Mucosa of descending colon (tissue), 3 donors: ENCODE results near the gene B3GALT5. TPM values are rescaled to one million over a fixed set of nuclear protein-coding genes. Genes with fewer than 3 reads are reported as not detected.

Source experiments
- ATAC-seq: fragments of 200-7000 bp; cut with Tn5 transposase; one replicate; pipeline ENCODE4 v1.9.1; 2020; ENCODE audit warnings: mild to moderate bottlenecking, moderate library complexity
- DNase-seq, 3 donors: peaks; one replicate each; pipeline ENCODE4 v3.0.0-alpha.2; 2020
- H3K36me3 ChIP-seq: fragments of 200-600 bp; one replicate; pipeline ENCODE4 v1.8.0; 2021; ENCODE audit warnings: low read depth, mild to moderate bottlenecking
- H3K4me1 ChIP-seq: fragments of 200-600 bp; one replicate; pipeline ENCODE4 v1.8.0; 2021; ENCODE audit warnings: low read depth, mild to moderate bottlenecking
- H3K4me3 ChIP-seq: fragments of 200-600 bp; one replicate; pipeline ENCODE4 v1.8.0; 2021; ENCODE audit warnings: mild to moderate bottlenecking
- H3K9me3 ChIP-seq: fragments of 200-600 bp; one replicate; pipeline ENCODE4 v1.8.0; 2021; ENCODE audit warnings: mild to moderate bottlenecking
- intact Hi-C, 2 donors: fragments of 100-400 bp; cut with DNase I in 1 of 2; cut with micrococcal nuclease in 1 of 2; formaldehyde crosslinking; loops; one replicate each; pipeline versions ENCODE4 v1.11.0 to v1.11.1; 2022; cut with DNase I, micrococcal nuclease
- long read RNA-seq, 2 donors: library from polyadenylated mRNA; unstranded; transcript quantifications; one replicate each; pipeline ENCODE4 v2.0.0, GENCODE V29; 2019 to 2021
- total RNA-seq, 3 donors: library from RNA; stranded (reverse); fragmentation: NEBNext Ultra II Directional in 2 of 3; extraction: Animal tissue kit (Norgen Biotek cat#: 25700) in 2 of 3; gene quantifications; one replicate each; pipeline versions ENCODE4 v1.2.1 to v1.2.4, GENCODE V29; 2021 to 2023
- TF ChIP-seq, protein P1 (sequence below): fragments of 200-600 bp; IDR thresholded peaks from one replicate; pipeline ENCODE4 v1.8.0; 2022; ENCODE audit warnings: antibody characterized with exemption, mild to moderate bottlenecking
- donor health status: DM: no; HTN: no; CAD: no; lungs with moderate emphysema.
- donor health status: DM: no; HTN: no; CAD: no.
- donor health status: DM: no; HTN: yes; CAD: no.

The B3GALT5 gene, protein sequence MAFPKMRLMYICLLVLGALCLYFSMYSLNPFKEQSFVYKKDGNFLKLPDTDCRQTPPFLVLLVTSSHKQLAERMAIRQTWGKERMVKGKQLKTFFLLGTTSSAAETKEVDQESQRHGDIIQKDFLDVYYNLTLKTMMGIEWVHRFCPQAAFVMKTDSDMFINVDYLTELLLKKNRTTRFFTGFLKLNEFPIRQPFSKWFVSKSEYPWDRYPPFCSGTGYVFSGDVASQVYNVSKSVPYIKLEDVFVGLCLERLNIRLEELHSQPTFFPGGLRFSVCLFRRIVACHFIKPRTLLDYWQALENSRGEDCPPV
- total RNA-seq: 100 to 1,000 TPM in 2 of 3 donors, 10 to 100 TPM in 1; 36.4 to 149 (median 130) TPM
- long read RNA-seq, donor 1, partial matches to known transcripts: 1 of 4 reads
- long read RNA-seq, donor 1, other reads (novel, unspliced or antisense): 1 of 4 reads
- long read RNA-seq, donor 2, partial matches to known transcripts: 0 of 7 reads
- long read RNA-seq, donor 2, other reads (novel, unspliced or antisense): 5 of 7 reads

DNA sequence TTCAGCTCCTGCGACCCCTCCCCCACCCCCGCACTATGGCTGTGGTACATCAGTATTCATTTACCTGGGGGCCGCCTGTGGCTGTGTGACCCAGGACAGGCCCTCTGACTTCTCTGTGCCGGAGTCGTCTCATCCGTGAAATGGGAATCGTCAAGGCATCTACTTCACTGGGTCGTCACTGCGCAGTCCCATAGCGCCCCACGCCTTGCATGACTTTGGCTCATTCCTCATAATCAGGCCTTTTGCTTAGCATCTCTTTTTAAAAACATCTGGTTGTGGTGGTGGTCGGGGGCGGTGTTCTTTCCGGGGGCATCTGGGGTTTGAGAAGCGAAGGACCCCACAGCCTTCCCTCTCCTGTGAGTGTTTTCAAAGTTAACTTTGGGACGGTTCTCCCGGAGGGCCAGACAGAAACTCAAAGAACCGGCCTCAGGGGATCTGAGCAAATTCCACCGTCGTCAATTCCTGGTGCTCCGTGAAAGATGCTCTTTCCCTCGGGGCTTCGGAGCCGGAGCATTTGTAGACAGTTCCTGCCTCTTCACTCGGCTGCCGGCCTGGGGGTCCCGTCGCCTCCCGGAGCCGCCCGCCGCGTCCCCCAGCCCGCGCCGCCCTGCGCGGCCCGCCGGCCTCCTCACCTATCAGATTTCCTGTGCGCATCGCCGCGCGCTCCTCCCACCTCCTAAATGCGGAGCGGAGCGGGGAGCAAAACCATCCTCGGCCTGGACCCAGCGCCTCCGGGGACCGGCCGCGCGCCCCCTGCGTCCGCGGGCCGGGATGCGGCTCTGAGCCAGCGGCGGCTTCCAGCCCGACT, at the start of gene B3GALT5:
TSS of gene B3GALT5 (plus strand) at position 708 of the 808 bp plus-strand sequence. CDS start 47,620 bp downstream, outside the sequence.
- H3K4me1 ChIP-seq: no peaks in the 10 kb centered on the region
- TF ChIP-seq, protein P1, sequence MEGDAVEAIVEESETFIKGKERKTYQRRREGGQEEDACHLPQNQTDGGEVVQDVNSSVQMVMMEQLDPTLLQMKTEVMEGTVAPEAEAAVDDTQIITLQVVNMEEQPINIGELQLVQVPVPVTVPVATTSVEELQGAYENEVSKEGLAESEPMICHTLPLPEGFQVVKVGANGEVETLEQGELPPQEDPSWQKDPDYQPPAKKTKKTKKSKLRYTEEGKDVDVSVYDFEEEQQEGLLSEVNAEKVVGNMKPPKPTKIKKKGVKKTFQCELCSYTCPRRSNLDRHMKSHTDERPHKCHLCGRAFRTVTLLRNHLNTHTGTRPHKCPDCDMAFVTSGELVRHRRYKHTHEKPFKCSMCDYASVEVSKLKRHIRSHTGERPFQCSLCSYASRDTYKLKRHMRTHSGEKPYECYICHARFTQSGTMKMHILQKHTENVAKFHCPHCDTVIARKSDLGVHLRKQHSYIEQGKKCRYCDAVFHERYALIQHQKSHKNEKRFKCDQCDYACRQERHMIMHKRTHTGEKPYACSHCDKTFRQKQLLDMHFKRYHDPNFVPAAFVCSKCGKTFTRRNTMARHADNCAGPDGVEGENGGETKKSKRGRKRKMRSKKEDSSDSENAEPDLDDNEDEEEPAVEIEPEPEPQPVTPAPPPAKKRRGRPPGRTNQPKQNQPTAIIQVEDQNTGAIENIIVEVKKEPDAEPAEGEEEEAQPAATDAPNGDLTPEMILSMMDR: no peak
- H3K9me3 ChIP-seq: no peaks in the 10 kb centered on the region
- no peak within 1 kb of the TSS for H3K4me3 ChIP-seq
- DNase-seq (peak; percentile 53 to 61 (median 53)), ATAC-seq (peak; percentile 54)
- intact Hi-C loops: no loop called here
- H3K36me3 ChIP-seq: no peaks in the 10 kb centered on the region

DNA sequence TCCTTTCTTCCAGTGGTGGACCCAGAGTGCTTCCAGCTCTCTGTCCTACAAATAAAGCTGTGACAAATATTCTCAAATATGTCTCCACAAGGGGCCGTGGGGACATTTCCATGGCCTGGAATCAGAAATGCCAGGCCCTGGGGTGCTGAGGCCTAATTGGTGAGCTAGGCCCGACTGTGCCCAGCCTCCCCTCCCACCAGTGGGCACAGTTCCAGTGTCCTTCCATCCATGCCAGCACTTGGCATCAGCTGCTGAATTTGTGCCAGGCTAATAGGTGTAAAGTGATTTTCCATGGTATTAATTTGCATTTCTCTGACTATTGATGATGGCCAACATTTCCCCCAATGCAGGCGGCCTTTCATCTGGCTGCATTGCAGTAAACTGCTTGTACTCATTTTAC, 48.5 kb upstream of the B3GALT5 start:
- DNase-seq (no peak), ATAC-seq (no peak)
- intact Hi-C loops: no loop called here
- no peaks in the 10 kb centered on the region for H3K36me3 ChIP-seq
- H3K4me1 ChIP-seq: no peaks in the 10 kb centered on the region
- no peaks in the 10 kb centered on the region for H3K9me3 ChIP-seq
- TF ChIP-seq, protein P1: no peak
- no peak overlapping the region for H3K4me3 ChIP-seq

DNA sequence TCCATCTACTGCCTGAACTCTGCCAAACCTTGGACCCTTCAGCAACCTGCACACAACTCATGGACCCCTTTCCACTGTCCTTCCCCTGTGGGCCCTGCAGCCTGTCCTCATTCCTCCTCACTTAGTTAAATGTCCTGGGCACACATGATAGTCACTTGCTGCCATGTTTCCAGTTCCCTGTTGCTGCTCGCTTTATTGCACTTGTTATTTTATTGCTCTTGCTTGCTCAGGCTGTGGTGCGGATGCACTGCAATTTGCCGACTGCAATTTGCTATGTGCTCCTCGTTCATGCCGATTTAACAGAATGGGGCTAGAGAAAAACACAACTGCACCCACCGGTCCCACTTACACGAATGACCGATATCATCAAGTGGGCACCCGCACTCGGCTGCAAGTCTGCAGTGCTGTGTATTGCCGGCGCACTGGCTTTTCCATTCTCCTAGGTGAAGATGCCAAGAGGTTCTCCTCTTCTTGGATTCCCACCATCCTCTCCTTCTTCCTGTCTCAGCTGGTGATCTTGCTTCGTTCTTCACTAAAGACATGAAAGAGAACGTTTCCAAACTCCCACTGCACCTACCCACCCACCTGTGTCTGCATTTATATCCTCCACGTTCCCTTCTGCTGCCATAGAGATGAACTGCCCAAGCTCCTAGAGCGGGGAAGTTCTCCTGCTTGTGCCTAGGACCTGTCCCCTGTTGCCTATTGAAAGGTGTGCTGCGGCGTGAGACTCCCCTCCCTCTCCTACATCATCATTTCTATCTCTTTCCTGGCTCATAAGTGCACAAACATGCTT, 45.4 kb upstream of the B3GALT5 start:
- no peaks in the 10 kb centered on the region for H3K9me3 ChIP-seq
- DNase-seq (no peak), ATAC-seq (peak; percentile 74)

DNA sequence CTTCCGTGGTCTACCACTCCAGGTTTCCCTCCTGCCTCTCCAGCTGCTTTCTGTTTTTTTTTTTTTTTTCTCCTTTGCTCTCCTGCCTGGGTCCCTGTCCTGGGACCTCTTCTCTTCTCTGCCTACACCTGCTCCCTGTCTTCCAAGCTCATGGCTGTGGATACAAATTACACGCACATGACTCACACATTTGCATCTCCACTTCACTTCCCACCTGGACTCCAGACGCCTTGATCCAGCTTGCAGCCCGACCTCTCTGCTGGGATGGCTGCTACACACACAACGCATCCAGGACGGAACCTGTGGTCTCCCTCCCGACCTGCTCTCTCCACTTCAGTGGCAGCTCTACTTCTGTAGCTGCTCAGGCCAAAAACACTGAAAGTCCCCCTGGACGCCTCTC, 44.4 kb upstream of the B3GALT5 start:
- DNase-seq (no peak), ATAC-seq (no peak)
- TF ChIP-seq, protein P1: no peak
- Histone ChIP-seq H3K4me3 (no peak overlapping the region), H3K4me1 (no peaks in the 10 kb centered on the region), H3K9me3 (no peaks in the 10 kb centered on the region), H3K36me3 (no peaks in the 10 kb centered on the region)
- intact Hi-C loops: no loop called here

More for the DNA sequence above, 45.4 kb upstream of the B3GALT5 start:
- intact Hi-C loops: no loop called here
- Histone ChIP-seq H3K4me1 (no peaks in the 10 kb centered on the region), H3K4me3 (no peak overlapping the region), H3K36me3 (no peaks in the 10 kb centered on the region)
- TF ChIP-seq, protein P1: no peak

DNA sequence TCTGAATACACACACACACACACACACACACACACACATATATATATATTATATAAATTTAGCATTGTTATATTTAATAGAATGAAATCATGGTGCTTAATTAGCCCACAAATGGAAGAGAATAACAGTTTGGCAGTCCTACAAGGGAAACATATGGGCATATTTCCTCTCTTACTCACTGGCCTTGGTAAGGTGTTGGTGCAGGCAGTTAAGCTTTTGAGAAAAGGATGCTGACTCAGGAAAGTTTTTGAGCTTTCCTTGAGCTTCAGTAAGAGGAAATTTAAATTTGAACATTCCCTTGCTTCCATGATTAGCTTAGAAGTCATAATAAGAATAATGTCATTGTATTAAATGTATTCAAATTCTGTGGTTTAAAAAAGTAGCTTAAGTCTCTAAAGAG, 37.0 kb upstream of the B3GALT5 start:
- Histone ChIP-seq H3K4me1 (peaks cover 3% of the 10 kb centered on the region), H3K9me3 (no peaks in the 10 kb centered on the region), H3K36me3 (no peaks in the 10 kb centered on the region), H3K4me3 (no peak overlapping the region)
- DNase-seq: no peak
- ATAC-seq: no peak
- intact Hi-C loops: no loop called here
- TF ChIP-seq, protein P1: no peak
